ENCODE results near the gene EIPR1. TPM values are rescaled to one million over a fixed set of nuclear protein-coding genes. Genes with fewer than 3 reads are reported as not detected.

The EIPR1 gene
- total and polyA plus RNA-seq, 4 donors, result 12.0 to 26.8 (median 23.4) TPM

DNA sequence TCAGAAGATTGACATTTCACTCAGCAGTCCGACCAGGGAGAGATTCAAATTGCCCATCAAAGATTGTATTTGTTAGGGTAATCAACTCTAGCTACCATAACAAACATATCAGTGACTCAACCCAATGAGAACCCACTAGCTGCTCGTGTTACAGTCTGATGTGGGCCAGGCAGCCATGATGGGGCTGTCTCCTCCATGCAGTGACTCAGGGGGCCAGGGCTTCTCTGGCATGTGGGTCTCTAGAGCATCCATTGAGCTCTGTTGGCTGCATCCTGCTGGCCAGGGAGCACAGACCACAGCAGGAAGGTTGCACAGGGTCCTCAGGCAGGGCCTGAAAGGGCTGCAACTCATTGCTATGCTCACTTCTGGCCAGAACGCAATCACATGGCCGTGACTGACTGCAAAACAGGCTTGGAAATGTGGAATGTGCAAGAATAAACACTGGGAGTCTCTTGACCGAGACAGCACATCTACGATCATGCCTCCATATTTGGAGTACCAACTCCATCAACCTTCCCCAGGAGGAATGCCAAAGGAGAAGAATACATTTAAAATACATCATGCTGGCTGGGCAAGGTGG is 216.8 kb downstream of the EIPR1 start:
- 86 to 88% methylated on average over 6 of the region's 6 CpGs for WGBS, 2 donors
- no peak for ATAC-seq (ENCODE audit: insufficient read depth, low FRiP score)

DNA sequence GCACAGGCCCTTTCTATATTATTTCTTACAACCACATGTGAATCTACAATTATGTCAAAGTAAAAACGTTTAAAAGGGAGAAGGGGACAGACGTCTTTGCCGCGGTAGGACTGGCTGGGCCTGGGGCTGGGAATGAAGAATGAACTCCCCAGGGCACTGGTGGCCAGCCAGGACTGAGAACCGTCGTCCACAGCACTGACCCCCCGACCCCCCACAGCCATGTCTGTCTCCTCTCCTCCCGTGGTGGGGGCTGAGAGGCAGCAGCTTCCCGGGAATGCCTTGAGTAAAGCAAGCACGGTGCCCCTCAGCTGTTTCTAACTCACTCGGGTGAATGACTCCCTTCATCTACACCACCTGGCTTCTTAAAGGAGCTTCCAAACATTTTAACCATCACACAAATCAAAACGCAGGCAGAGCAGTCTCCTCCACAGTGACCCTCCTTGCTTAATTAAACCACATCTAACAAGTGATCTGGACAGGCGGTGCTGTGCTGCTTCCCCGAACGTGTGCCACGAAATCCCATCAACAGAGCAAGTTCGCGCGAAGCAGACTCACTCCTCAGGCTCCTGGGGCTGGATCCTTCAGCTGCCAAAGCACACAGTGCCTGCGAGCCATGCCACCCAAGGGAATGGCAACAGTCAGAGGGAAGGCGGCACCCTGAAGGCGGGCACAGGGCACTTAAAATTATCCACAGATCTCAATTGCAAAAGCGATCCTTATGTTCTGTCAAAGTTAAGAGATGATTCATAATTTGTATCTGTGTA is 217.7 kb downstream of the EIPR1 start:
- H3K27me3 ChIP-seq (ENCODE audit: control insufficient read depth in 3 of 3, insufficient read depth in 3 of 3, low read length in 2 of 3), result no peaks in the 10 kb centered on the region
- H3K4me3 ChIP-seq, result no peak overlapping the region
- H3K27ac ChIP-seq (ENCODE audit: low read depth in 1 of 2, low read length in 1 of 2), result no peak overlapping the region
- TF ChIP-seq, protein P1, sequence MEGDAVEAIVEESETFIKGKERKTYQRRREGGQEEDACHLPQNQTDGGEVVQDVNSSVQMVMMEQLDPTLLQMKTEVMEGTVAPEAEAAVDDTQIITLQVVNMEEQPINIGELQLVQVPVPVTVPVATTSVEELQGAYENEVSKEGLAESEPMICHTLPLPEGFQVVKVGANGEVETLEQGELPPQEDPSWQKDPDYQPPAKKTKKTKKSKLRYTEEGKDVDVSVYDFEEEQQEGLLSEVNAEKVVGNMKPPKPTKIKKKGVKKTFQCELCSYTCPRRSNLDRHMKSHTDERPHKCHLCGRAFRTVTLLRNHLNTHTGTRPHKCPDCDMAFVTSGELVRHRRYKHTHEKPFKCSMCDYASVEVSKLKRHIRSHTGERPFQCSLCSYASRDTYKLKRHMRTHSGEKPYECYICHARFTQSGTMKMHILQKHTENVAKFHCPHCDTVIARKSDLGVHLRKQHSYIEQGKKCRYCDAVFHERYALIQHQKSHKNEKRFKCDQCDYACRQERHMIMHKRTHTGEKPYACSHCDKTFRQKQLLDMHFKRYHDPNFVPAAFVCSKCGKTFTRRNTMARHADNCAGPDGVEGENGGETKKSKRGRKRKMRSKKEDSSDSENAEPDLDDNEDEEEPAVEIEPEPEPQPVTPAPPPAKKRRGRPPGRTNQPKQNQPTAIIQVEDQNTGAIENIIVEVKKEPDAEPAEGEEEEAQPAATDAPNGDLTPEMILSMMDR (IDR thresholded peaks at IDR 0.05; ENCODE audit: control extremely low read depth, extremely low read depth), result no peak
- no peaks in the 10 kb centered on the region for H3K4me1 ChIP-seq (ENCODE audit: control insufficient read depth in 5 of 5, insufficient read depth in 5 of 5, low read length in 5 of 5)
- 87 to 92% methylated on average over 23 of the region's 23 CpGs for WGBS, 2 donors
- H3K9me3 ChIP-seq (ENCODE audit: control insufficient read depth in 4 of 4, insufficient read depth in 3 of 4, low read length in 3 of 4), result peaks cover 0 to 18% (median 4%) of the 10 kb centered on the region in 4 donors
- peaks cover 0 to 3% (median 0%) of the 10 kb centered on the region in 4 donors for H3K36me3 ChIP-seq (ENCODE audit: control insufficient read depth in 4 of 4, insufficient read depth in 4 of 4, low read length in 4 of 4)
- no peak for ATAC-seq (ENCODE audit: insufficient read depth, low FRiP score)
- no peak overlapping the region for H3K9ac ChIP-seq (ENCODE audit: insufficient read depth in 1 of 2, low read length in 2 of 2)
- DNase-seq, result no peak

More for the DNA sequence above, 216.8 kb downstream of the EIPR1 start:
- Histone ChIP-seq H3K4me1 (ENCODE audit: control insufficient read depth in 5 of 5, insufficient read depth in 5 of 5, low read length in 5 of 5) (no peaks in the 10 kb centered on the region), H3K9ac (ENCODE audit: insufficient read depth in 1 of 2, low read length in 2 of 2) (no peak overlapping the region), H3K9me3 (ENCODE audit: control insufficient read depth in 4 of 4, insufficient read depth in 3 of 4, low read length in 3 of 4) (peaks cover 0 to 18% (median 4%) of the 10 kb centered on the region in 4 donors), H3K27ac (ENCODE audit: low read depth in 1 of 2, low read length in 1 of 2) (no peak overlapping the region), H3K27me3 (ENCODE audit: control insufficient read depth in 3 of 3, insufficient read depth in 3 of 3, low read length in 2 of 3) (no peaks in the 10 kb centered on the region), H3K36me3 (ENCODE audit: control insufficient read depth in 4 of 4, insufficient read depth in 4 of 4, low read length in 4 of 4) (peaks cover 0 to 3% (median 0%) of the 10 kb centered on the region in 4 donors), H3K4me3 (no peak overlapping the region)
- no peak for DNase-seq
- TF ChIP-seq, protein P1 (IDR thresholded peaks at IDR 0.05; ENCODE audit: control extremely low read depth, extremely low read depth), result no peak

DNA sequence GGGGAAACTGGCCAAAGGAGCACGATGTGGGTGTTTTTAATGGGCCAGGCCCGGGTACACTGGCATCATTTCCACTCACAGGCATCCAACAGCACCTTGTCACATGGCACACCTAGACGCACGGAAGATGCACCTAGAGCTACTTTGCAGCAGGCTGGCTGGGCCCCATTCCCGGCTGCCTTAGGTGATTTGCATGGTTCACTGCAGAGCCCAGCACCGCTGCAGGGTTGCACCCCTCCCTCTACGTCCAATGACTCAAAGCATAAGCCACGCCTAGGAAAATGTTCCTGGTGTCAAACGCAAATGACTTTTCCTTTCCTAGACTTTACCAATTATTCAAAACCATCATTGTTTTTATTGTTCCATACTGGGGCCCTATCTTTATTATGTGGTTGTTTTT is 222.9 kb downstream of the EIPR1 start:
- TF ChIP-seq, protein P1 (IDR thresholded peaks at IDR 0.05; ENCODE audit: control extremely low read depth, extremely low read depth), result no peak
- no peaks in the 10 kb centered on the region for H3K27me3 ChIP-seq (ENCODE audit: control insufficient read depth in 3 of 3, insufficient read depth in 3 of 3, low read length in 2 of 3)
- 91 to 95% methylated on average over 9 of the region's 9 CpGs for WGBS, 2 donors

More for the DNA sequence above, 222.9 kb downstream of the EIPR1 start:
- Histone ChIP-seq H3K27ac (ENCODE audit: low read depth in 1 of 2, low read length in 1 of 2) (no peak overlapping the region), H3K9ac (ENCODE audit: insufficient read depth in 1 of 2, low read length in 2 of 2) (no peak overlapping the region), H3K9me3 (ENCODE audit: control insufficient read depth in 4 of 4, insufficient read depth in 3 of 4, low read length in 3 of 4) (peaks cover 0 to 11% (median 0%) of the 10 kb centered on the region in 4 donors), H3K4me3 (no peak overlapping the region), H3K4me1 (ENCODE audit: control insufficient read depth in 5 of 5, insufficient read depth in 5 of 5, low read length in 5 of 5) (no peaks in the 10 kb centered on the region), H3K36me3 (ENCODE audit: control insufficient read depth in 4 of 4, insufficient read depth in 4 of 4, low read length in 4 of 4) (no peaks in the 10 kb centered on the region)
- ATAC-seq (ENCODE audit: insufficient read depth, low FRiP score), result no peak
- DNase-seq, result no peak
